HG03432 (cell line): ENCODE measurements around the gene YTHDC2.

Experiments used
- ATAC-seq: cut with Tn5 transposase; IDR thresholded peaks from one replicate; pipeline ENCODE4 v1.9.1; 2021; ENCODE audit warnings: mild to moderate bottlenecking, moderate library complexity; ENCODE audit not compliant: unreplicated experiment

Gene YTHDC2

GRCh38 chr5:113513384-113514288, at the start of gene YTHDC2:
YTHDC2 (plus strand) TSS chr5:113513694; CDS start chr5:113513896, 202 bp downstream.
- ATAC-seq: peak; percentile 99

- no peak for ATAC-seq
Observed at GRCh38 chr5:113474100-113474728, 39.3 kb upstream of the YTHDC2 start.

GRCh38 chr5:113478691-113479090, 34.8 kb upstream of the YTHDC2 start:
- ATAC-seq: no peak

- no peak for ATAC-seq
Observed at GRCh38 chr5:113480243-113480642, 33.3 kb upstream of the YTHDC2 start.

- no peak for ATAC-seq
Observed at GRCh38 chr5:113487416-113487780, 26.1 kb upstream of the YTHDC2 start.

GRCh38 chr5:113487781-113488644, 25.5 kb upstream of the YTHDC2 start, which contains the start of gene MCC:
MCC (minus strand) TSS chr5:113488453.
- ATAC-seq: peak; percentile 54

- ATAC-seq: peak; percentile 15
Observed at GRCh38 chr5:113488645-113489184, 24.8 kb upstream of the YTHDC2 start.

GRCh38 chr5:113489299-113489698, 24.2 kb upstream of the YTHDC2 start:
- ATAC-seq: peak; percentile 76

GRCh38 chr5:113490317-113490716, 23.2 kb upstream of the YTHDC2 start:
- no peak for ATAC-seq

- no peak for ATAC-seq
Observed at GRCh38 chr5:113491022-113491421, 22.5 kb upstream of the YTHDC2 start.

GRCh38 chr5:113493446-113493845, 20.0 kb upstream of the YTHDC2 start:
- no peak for ATAC-seq

- no peak for ATAC-seq
Observed at GRCh38 chr5:113495422-113495841, 18.1 kb upstream of the YTHDC2 start.

GRCh38 chr5:113502073-113502472, 11.4 kb upstream of the YTHDC2 start:
- no peak for ATAC-seq

- no peak for ATAC-seq
Observed at GRCh38 chr5:113503146-113503545, 10.3 kb upstream of the YTHDC2 start.

GRCh38 chr5:113505181-113505580, 8.3 kb upstream of the YTHDC2 start:
- ATAC-seq: no peak

GRCh38 chr5:113507601-113508000, 5.9 kb upstream of the YTHDC2 start:
- ATAC-seq: no peak

GRCh38 chr5:113508756-113509155, 4.7 kb upstream of the YTHDC2 start:
- ATAC-seq: no peak

- no peak for ATAC-seq
Observed at GRCh38 chr5:113510836-113511451, 2.5 kb upstream of the YTHDC2 start.

- ATAC-seq: no peak
Observed at GRCh38 chr5:113512341-113512740, 1.2 kb upstream of the YTHDC2 start.

GRCh38 chr5:113514289-113514635, 768 bp downstream of the YTHDC2 start:
- ATAC-seq: no peak

- no peak for ATAC-seq
Observed at GRCh38 chr5:113518884-113519283, 5.4 kb downstream of the YTHDC2 start.
